HG02798 (cell line): ENCODE measurements around the gene GJA4.
"Not testable (repeated sequence)": the region's sequence is repeated elsewhere in the genome, so short reads cannot be mapped to it uniquely, and the experiment has no call there.

Experiments
- ATAC-seq: cut with Tn5 transposase; IDR thresholded peaks from one replicate; pipeline ENCODE4 v1.9.1; 2021; ENCODE audit warnings: mild to moderate bottlenecking; ENCODE audit not compliant: unreplicated experiment, poor library complexity

The GJA4 gene

DNA sequence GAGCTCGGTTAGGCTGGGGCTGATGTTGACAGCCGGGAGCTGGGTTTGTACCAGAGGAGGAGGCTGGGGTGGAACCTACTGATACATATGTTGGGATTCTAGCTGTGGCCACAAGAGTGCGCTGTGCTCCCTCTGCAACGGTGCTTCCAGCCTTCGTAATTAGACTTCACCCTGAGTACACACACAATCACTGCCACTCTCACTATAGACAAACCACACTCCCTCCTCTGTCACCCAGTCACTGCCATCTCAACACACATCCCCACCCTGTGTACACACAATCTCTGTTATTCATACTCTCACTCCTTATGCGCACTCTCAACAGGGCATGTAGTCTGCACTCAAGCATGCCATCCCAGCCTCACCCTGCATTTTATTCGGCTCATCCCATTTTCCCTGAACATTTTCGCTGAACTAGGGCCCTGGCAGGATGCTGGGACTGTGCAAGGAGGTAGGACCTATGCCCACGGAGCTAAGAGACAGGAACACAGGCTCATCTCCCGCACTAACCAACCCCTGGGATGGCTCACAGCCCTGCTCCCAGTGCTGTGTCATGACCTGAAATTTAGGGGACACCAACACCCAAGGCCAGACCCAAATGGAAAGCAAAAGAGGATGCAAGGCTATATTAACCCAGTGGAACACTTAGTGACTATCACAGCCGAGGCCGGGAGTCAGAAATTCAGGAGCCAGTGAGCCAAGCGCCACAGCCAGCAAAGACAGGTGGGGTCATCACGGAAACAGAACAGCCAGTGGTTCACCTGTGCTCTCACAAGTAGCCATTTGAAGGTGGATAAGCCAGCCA lies 6.1 kb upstream of the GJA4 start:
- peak; percentile 46 for ATAC-seq

DNA sequence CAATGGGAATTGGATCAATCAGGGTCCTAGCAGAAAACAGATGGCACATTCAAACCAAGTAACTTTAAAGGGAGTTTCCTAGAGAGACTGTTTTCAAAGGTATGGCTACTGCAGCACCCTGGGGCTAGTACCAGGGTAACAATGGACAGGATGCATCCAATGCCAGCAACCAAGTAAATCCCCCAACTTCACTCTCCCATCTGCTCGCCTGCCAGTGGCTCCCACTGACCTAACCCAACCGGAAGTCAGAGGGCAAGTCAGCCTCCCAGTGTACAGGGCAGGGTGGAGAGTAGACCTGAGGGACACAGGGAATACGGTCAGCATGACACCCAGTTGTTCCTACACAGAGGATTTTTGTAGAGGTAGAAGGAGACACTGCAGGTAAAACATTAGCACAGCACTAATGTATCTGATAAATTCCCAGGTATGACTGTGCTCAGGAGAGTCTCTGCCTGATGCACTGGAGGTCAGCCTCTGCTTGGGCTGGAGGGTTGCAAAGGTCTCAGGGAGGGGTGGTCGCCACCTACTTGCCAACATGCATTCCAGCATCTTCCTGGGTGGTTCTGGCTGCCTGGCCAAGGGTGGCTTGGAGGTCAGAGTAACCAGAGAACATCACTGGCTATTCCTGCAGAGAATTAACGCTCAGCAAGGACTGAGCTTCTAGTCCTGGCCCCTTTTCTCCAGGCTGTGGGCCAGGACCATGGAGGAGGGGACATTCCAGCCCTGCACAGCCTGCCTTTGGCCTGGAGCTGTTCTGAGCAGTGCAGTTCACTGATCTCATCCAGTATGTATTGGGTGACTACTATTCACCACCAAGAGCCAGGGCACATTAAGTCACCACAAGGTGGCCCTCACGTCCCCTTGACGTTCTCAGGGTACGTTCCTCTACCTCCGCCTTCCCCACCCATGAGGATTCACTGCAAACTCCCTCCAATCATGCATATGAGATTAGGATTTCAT lies 5.1 kb upstream of the GJA4 start:
- no peak for ATAC-seq

DNA sequence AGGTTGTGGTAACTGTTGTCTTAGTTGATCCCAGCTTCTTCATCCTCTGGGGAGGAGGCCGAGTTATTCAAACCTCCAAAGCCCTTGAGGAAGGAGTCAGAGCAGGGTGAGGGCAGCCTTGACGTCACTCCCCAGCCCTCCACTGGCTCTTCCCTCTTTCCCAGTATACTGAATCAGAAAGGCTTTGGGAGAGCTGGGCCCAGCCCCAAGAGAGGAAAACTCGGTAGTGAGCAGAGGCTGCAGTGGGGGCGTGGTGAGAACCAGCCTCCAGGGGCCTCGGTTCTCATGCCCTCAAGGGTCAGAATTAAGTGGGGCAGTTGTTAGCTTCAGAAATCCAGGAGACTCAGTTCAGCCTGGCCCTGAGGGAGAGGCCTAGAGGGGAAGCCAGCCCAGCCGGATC lies 1.8 kb upstream of the GJA4 start:
- ATAC-seq = no peak

DNA sequence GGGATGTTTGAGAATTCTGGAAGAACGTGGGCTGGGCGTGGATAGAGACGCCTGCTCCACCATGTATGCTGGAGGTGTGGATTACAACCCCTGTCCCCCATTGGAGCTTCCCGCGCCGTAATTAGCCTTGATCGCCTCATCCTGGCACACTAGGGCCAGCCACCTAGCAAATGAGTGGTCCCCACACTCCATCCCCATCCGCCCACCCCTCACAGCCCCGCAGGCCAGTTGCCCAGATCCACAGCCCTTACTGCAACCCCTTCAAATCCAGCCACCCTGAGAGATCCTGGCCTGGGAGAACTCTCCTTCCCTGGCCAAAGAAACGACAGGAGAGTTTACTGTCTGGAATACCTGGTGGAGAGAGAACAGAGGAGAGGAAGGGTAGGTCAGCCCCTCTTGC lies 375 bp upstream of the GJA4 start:
- ATAC-seq = no peak

DNA sequence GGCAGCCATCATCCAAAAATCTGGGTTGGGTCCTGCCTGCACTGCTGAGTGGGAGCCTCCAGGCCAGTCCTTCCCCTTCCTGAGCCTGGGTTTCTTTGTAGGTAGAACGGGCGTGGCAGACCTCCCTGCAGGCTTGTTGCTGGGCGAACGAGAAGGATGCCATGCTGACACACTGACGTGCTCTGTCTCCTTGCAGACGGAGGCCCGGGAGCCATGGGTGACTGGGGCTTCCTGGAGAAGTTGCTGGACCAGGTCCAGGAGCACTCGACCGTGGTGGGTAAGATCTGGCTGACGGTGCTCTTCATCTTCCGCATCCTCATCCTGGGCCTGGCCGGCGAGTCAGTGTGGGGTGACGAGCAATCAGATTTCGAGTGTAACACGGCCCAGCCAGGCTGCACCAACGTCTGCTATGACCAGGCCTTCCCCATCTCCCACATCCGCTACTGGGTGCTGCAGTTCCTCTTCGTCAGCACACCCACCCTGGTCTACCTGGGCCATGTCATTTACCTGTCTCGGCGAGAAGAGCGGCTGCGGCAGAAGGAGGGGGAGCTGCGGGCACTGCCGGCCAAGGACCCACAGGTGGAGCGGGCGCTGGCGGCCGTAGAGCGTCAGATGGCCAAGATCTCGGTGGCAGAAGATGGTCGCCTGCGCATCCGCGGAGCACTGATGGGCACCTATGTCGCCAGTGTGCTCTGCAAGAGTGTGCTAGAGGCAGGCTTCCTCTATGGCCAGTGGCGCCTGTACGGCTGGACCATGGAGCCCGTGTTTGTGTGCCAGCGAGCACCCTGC lies 1.4 kb downstream of the GJA4 start:
- no peak for ATAC-seq

DNA sequence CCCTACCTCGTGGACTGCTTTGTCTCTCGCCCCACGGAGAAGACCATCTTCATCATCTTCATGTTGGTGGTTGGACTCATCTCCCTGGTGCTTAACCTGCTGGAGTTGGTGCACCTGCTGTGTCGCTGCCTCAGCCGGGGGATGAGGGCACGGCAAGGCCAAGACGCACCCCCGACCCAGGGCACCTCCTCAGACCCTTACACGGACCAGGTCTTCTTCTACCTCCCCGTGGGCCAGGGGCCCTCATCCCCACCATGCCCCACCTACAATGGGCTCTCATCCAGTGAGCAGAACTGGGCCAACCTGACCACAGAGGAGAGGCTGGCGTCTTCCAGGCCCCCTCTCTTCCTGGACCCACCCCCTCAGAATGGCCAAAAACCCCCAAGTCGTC lies 2.0 kb downstream of the GJA4 start:
- ATAC-seq = no peak

DNA sequence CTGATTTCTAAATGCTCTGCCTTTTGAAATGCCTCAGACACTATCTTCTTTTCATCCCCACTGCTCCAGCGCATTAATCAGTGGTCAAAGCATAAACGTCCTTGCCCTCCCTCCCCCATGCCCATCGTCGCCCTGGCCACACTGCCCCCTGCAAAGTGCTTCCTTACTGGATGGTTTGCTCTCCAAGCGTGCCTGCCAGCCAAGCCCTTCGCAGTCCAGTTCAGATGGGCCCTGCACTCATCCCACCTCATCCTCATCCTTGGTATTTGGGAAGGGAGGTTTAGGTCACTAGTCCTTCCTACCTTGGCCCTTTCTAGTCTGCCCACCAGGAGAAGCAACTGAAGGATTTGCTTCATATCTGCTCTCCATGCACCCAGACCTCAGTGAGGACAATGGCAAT lies 3.1 kb downstream of the GJA4 start:
- ATAC-seq = no peak

DNA sequence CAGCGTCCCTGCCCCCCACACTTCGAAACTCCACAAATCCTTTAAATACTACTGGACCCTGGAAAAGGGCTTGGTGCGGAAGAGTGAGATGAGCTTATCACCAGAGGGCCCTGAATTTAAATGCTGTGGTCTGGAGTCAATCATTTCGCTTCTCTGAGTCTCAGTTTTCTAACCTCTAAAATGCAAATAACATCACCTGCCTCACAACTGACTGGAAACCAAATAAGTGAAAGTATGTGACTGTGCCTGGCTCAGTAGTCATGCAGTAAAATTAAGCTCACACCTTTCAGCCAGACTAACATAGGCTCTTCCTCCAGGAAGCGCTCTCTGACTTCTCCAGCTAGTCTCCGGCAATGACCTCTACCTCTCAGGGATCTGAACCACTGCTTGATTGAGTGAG lies 4.2 kb downstream of the GJA4 start:
- ATAC-seq = peak; percentile 53

DNA sequence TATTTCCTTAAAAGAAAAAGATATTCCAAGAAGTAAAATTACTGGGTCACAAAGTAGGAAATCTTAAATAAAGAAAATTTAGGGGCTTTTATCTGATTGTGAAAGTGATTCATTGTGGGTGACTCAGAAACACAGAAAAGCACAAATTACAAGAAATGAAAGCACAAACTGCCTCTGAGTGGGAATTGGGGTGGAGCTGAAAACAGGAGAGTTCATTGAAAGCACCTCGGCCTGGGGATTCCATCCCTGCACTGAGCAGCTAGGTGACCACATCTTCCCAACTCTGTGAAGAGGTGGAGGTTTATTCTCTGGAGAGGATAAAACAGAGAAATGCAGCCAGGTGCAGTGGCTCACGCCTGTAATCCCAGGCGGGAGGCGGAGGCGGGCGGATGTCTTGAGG lies 7.4 kb downstream of the GJA4 start:
- no peak for ATAC-seq

DNA sequence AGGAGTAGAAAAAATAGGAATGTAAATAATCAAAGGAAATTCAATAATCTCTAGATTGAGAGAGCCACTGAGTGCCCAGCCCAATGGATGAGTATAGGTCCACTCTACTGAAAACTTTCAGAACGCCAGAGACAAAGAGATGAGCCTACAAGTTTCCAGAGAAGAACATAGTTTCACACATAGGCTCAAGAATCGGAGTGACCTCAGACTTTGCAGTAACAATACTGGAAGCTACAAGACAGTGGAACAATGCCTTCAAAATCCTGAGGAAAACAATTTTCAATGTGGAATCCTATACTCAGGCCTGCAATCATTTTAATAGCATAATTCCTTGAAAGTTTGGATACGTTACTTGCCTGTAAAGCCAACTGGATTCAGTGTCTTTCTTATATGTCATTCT lies 11.0 kb downstream of the GJA4 start:
- ATAC-seq = no peak

DNA sequence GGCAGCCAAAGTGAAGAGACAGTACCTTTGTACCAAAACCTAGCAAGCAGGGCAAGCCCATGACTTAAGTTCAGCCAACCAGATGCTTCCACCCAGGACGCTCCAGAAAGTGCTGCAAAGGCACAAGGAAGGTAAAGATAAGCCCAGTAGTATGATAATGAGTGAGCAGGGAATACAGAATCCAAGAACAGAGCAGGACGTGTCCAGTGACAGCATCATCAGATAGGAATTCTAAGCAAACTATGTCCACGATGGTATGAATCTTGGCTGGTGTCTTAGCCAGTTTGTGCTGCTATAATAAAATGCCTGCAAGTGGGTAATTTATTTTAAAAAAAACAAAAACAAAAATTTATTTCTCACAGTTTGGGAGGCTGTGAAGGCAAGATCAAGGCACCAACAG lies 13.6 kb downstream of the GJA4 start:
- no peak for ATAC-seq

DNA sequence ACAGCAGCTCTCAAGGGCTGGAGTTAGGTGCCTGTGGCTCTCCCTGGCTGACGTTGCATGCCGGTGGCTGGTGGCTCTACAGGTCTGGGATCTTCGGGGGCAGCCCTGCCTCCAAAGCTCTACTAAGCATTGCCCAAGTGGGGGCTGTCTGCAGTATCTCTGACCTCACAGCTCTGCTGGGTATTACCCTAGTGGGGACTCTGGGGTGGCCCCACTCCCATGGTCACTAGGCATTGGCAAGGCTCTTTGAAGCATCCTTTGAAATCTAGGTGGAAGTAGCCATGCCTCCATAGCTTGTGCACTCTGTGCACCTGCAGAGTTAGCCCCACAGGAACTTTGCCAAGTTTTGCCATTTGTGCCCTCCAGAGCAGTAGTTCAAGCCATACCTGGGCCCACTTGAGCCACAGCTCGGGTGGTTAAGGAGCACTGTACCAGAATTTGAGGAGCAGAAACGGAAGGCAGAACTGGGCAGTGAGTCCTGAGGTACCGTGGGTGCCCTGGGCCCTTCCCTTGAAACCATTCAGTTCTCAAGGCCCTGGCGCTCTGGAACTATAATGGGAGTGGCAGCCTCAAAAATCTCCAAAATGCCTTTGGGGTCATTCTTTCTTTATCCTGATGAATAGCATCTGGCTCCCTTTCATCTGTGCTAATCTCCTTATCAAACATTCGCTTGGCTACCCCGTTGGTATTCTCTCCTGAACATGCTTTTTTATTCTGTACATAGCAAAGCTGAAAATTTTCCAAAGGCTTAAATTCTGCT lies 15.4 kb downstream of the GJA4 start:
- ATAC-seq = no peak

DNA sequence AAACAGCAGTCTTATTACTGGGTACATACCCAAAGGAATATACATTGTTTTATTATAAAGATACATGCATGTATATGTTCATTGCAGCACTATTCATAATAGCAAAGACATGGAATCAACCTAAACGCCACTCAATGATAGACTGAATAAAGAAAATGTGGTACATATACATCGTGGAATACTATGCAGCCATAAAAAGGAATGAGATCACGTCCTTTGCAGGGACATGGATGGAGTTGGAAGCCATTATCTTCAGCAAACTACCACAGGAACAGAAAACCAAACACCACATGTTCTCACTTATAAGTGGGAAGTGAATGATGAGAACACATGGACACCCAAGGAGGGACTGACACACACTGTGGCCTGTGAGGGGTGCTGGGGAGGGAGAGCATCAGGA lies 18.0 kb downstream of the GJA4 start:
- ATAC-seq = not testable (repeated sequence)

DNA sequence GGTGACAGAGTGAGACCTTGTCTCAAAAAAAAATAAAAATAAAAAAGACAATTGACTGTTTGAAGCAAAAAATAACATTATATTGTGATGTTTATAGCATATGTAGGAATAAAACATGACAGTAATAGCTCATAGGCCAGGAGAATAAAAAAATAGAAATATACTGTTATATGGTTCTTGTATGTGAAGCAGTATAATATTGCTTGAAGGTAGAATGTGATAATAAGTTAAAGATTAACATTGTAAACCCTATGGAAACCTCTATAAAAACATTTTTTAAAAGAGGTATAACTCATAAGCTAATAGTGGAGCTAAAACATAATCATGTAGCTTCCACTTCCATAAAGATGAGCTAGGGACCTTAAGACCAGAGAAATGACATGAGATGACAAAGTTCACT lies 23.5 kb downstream of the GJA4 start:
- no peak for ATAC-seq

DNA sequence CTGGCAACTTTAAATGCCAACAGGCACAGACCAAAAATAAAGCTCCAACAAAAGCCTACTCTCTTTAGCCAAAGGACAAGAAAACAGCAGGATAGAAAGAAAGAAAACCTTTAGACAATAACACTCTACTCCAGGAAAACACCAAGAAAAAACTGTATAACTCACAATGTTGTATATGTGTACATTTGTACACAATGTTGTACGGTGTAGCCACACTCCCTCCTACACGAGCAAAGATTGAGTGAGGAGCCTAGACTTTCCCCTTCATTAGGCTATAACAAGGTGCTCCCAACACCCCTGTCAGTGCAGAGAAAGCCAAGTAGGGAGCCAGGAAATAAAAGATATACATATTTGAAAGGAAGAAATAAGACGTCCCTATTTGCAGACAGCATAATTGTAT lies 24.0 kb downstream of the GJA4 start:
- ATAC-seq = no peak

DNA sequence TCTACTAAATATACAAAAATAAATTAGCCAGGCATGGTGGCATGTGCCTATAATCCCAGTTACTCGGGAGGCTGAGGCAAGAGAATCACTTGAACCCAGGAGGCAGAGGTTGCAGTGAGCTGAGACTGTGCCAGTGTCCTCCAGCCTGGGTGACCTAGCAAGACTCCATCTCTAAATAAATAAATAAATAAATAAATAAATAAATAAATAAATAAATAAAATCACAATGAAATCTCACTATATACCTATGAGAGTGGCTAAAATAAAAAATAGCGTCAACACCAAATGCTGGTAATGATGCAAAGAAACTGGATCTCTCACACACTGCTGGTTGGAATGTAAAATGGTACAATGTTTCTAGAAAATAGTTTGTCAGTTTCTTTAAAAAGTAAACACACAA lies 26.1 kb downstream of the GJA4 start:
- not testable (repeated sequence) for ATAC-seq

DNA sequence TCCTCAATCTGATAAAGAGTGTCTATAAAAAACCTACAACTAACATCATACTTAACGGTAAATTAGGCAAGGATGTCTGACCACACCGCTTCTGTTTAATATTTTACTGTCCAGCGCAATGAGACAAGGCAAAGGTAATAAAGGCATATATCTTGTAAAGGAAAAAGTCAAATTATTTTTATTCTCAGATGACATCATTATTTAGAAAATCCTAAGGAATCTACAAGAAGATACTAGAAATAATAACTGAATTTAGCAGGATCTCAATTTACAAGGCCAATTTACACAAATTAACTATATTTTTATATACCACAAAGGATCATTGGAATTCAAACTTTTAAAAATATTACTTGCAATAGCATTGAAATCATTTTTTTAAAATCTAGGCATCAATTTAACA lies 29.4 kb downstream of the GJA4 start:
- ATAC-seq = no peak

DNA sequence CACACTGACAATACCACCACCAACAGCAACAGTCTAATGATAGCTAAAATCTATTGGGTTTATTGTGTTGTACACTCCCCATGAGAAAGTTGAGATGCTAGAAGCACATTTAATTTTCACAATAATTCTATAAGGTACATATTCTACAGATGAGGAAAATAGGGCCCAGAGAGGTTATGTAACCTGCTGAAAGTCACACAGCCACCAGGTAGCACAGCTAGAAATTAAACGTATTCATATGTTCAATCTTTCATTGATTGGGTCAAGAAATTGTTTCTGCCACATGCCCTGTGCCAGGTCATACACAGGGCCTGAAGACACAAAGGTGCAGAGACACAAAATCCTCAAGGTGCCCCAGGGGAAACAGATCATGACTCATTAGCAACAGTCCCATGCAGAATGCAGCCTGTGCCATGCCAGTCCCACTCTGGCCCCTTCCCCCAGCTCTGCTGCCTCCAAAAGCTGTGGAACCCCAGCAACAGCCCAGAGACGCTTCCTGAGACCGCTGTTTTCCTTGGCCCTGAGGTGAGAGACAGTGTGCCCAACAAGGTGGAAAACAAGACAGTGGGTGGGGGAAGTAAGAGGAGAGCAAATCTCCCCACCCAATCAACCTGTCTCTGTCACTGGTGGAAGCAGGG lies 32.1 kb downstream of the GJA4 start:
- no peak for ATAC-seq

DNA sequence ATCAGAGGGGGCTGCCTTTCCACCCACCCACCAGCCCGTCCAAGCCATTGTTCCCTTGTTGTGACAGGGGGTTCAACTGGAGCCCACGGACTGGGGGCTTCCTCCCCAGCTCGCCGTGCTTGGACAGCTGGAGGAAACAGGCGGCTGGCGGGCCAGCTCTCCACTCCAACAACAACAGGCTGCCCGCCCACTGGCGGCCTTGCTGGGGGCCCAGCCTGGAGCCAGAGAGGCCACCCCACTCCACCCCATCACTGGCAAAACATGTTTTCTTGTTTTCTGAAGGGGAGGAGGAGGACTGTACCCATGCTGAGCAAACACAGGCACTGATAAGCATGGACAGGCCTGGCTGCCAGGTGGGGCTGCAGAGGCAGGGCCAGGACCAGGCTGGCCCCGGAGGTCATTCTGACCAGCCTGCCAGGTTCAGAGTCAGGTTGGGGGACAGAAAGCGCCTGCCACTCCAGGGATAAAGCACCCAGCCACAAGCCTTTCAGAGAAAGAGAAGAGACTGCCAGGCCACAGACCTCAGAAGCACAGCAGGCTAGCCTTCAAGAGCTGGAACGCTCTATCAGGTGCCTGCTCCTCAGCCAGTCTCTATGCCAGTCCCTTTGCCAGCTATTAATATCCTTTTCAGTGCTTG lies 32.8 kb downstream of the GJA4 start:
- ATAC-seq = no peak
